ENCODE results near the gene RABGAP1L. TPM values are rescaled to one million over a fixed set of nuclear protein-coding genes. Genes with fewer than 3 reads are reported as not detected.

The RABGAP1L gene
- total and polyA plus RNA-seq, 2 donors (not counting 3 experiments of a cell fraction or from before 2014, with no cell fraction given) = 6.4 to 22.2 TPM

DNA sequence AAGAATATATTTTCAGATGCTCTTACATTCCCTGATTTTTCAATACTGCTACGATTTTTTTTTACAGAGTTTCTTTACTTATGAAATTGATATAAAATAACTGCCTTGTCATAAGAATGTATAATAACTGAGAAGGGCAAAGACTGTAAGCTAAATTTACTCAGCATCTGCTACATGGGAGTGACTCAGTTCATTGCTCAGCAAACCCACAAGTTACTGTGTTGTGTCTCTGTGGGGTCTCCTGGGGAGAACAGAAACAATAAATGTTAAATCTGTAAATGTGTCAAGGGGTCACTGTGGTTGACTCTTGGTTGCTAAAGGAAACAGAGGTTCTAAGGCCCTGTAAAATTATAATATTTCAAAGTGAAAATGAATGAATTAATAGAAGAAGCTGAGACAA is 630.1 kb downstream of the RABGAP1L start:
- TF ChIP-seq GATA2 (IDR thresholded peaks at IDR 0.05; ENCODE audit: insufficient read depth, insufficient read length, low read depth, low read length) (no peak), MYC (IDR thresholded peaks at IDR 0.05; ENCODE audit: low read depth, low read length) (no peak), JUN (IDR thresholded peaks at IDR 0.05; ENCODE audit: borderline replicate concordance, insufficient read depth, insufficient read length, low read depth) (no peak), EZH2 (IDR thresholded peaks at IDR 0.05; ENCODE audit: borderline replicate concordance, low read depth, low read length, severe bottlenecking) (no peak), FOS (IDR thresholded peaks at IDR 0.05; ENCODE audit: borderline replicate concordance, insufficient read depth, low read length) (no peak)
- TF ChIP-seq, protein P1, sequence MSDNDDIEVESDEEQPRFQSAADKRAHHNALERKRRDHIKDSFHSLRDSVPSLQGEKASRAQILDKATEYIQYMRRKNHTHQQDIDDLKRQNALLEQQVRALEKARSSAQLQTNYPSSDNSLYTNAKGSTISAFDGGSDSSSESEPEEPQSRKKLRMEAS (IDR thresholded peaks at IDR 0.05; ENCODE audit: insufficient read depth, insufficient read length) = no peak
- TF ChIP-seq, protein P2, sequence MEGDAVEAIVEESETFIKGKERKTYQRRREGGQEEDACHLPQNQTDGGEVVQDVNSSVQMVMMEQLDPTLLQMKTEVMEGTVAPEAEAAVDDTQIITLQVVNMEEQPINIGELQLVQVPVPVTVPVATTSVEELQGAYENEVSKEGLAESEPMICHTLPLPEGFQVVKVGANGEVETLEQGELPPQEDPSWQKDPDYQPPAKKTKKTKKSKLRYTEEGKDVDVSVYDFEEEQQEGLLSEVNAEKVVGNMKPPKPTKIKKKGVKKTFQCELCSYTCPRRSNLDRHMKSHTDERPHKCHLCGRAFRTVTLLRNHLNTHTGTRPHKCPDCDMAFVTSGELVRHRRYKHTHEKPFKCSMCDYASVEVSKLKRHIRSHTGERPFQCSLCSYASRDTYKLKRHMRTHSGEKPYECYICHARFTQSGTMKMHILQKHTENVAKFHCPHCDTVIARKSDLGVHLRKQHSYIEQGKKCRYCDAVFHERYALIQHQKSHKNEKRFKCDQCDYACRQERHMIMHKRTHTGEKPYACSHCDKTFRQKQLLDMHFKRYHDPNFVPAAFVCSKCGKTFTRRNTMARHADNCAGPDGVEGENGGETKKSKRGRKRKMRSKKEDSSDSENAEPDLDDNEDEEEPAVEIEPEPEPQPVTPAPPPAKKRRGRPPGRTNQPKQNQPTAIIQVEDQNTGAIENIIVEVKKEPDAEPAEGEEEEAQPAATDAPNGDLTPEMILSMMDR (IDR thresholded peaks at IDR 0.05; ENCODE audit: extremely low read depth in 1 of 2, insufficient read depth in 1 of 2, low read depth in 1 of 2, low read length in 2 of 2) = no peak
- FAIRE-seq = no peak

More for the DNA sequence above, 630.1 kb downstream of the RABGAP1L start:
- intact Hi-C loops (cut with micrococcal nuclease) = no loop called here
- no peak overlapping the region for H3K9ac ChIP-seq (replicated peaks; ENCODE audit: extremely low read depth, insufficient read depth, low read length)
- H3K27ac ChIP-seq (ENCODE audit: insufficient read depth, low read depth, low read length) = no peak overlapping the region
- no peaks in the 10 kb centered on the region for H3K36me3 ChIP-seq (ENCODE audit: control insufficient read depth in 2 of 2, extremely low read depth in 1 of 2, insufficient read depth in 2 of 2, low read length in 2 of 2)
- no peaks in the 10 kb centered on the region for H4K20me1 ChIP-seq (replicated peaks; ENCODE audit: control insufficient read depth, extremely low read depth, insufficient read depth, low read length)
- H3K4me2 ChIP-seq (ENCODE audit: insufficient read depth, low read length) = no peak overlapping the region
- CTCF ChIA-PET = no interaction called here
- dilution Hi-C loops (cut with MboI; ENCODE audit: extremely low pct_ligation_motif_present, low sequenced_read_pairs) = no loop called here
- no peak for DNase-seq (ENCODE audit: low read depth, low spot score)
- no peaks in the 10 kb centered on the region for H3K9me3 ChIP-seq (replicated peaks; ENCODE audit: control insufficient read depth, insufficient read depth, low read length)
- no peaks in the 10 kb centered on the region for H3K4me1 ChIP-seq (ENCODE audit: control insufficient read depth, extremely low read depth, insufficient read depth, low read length)
- H2AFZ ChIP-seq (ENCODE audit: low read depth, low read length) = no peak overlapping the region
- no peaks in the 10 kb centered on the region for H3K9me1 ChIP-seq (replicated peaks; ENCODE audit: control insufficient read depth, extremely low read depth, insufficient read depth, low read length)
- BruUV-seq (replicated peaks) = no TSS peak
- H3K27me3 ChIP-seq (ENCODE audit: control insufficient read depth in 2 of 2, insufficient read depth in 2 of 2, low read length in 2 of 2) = no peaks in the 10 kb centered on the region
- H3K4me3 ChIP-seq (replicated peaks in 1 of 3; ENCODE audit: insufficient read depth in 1 of 3, low read depth in 1 of 3, low read length in 3 of 3) = no peak overlapping the region
- no peaks in the 10 kb centered on the region for H3K79me2 ChIP-seq (ENCODE audit: control insufficient read depth, insufficient read depth, low read length)
- POLR2A ChIA-PET = no interaction called here

Measured in endothelial cell of umbilical vein (primary cell).